Muscle layer of duodenum (tissue), 2 donors: Measurements from ENCODE around the gene NLRP6.

Experiments
- H3K27ac ChIP-seq: one replicate; pipeline ENCODE4 v1.7.0; 2013; ENCODE audit warnings: mild to moderate bottlenecking, low read length
- H3K27me3 ChIP-seq: one replicate; pipeline ENCODE4 v1.7.0; 2013; ENCODE audit warnings: low read depth, mild to moderate bottlenecking, control low read depth, low read length
- H3K36me3 ChIP-seq, 2 donors: one replicate each; pipeline ENCODE4 v1.7.0; 2013; ENCODE audit warnings: low read length in 2 of 2, control low read depth in 1 of 2, mild to moderate bottlenecking in 1 of 2; ENCODE audit not compliant: insufficient read depth in 2 of 2, control insufficient read depth in 1 of 2
- H3K4me1 ChIP-seq, 2 donors: one replicate each; pipeline ENCODE4 v1.7.0; 2013; ENCODE audit warnings: low read length in 2 of 2, mild to moderate bottlenecking in 2 of 2, control low read depth in 1 of 2, moderate library complexity in 1 of 2; ENCODE audit not compliant: insufficient read depth in 2 of 2, control insufficient read depth in 1 of 2
- H3K4me3 ChIP-seq, 2 donors: one replicate each; pipeline ENCODE4 v1.7.0; 2013; ENCODE audit warnings: low read length in 2 of 2, low read depth in 1 of 2, mild to moderate bottlenecking in 1 of 2
- H3K9me3 ChIP-seq, 2 donors: one replicate each; pipeline ENCODE4 v1.7.0; 2013; ENCODE audit warnings: low read length in 2 of 2, control low read depth in 1 of 2, mild to moderate bottlenecking in 1 of 2; ENCODE audit not compliant: control insufficient read depth in 1 of 2
- donor health status: healthy.

The NLRP6 gene

DNA sequence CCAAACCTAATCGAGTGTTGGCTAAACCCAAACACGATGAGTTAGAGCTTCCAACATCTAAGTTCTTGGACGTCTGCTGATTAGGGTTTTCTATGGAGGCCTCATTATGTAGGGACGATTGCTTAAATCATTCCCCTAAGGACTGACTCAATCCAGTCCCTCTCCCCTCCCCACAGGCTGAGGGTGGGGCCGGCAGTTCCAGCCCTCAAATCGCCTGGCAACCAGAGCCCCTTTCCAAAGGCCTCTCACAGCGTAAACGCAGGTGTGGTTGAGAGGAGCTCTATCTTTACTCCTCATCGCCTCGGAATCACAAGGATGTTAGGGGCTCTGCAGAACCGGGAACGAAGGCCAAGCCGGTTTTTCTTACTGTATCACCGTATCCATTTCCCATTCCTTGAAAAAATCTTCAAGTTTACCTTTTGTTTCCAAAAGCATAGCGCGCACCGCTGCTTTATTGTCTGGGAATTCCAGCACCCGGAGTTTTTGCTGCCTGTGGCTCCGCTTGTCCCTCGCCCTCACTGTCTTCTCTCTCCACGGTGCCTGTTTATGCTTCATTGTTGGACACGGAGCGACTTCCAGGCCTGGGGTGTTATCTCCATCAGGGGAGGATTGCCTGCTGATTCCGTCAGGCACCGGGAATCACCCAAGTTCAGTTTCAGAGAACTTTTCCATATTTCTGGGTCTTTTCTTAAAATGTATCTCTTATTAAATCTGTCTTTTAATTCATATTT, 56.2 kb downstream of the NLRP6 start:
- peaks cover 8 to 16% of the 10 kb centered on the region in 2 donors for H3K4me1 ChIP-seq
- H3K27ac ChIP-seq: no peak overlapping the region
- no peaks in the 10 kb centered on the region for H3K36me3 ChIP-seq
- no peak overlapping the region for H3K4me3 ChIP-seq
- H3K27me3 ChIP-seq: no peaks in the 10 kb centered on the region
- no peaks in the 10 kb centered on the region for H3K9me3 ChIP-seq
